Pancreas (tissue), 10 donors: ENCODE results near the gene NR2C2. TPM values are rescaled to one million over a fixed set of nuclear protein-coding genes. Genes with fewer than 3 reads are reported as not detected.

Source experiments
- ATAC-seq, 4 donors: fragments of 200-7000 bp; cut with Tn5 transposase; one replicate each; pipeline versions ENCODE4 v1.8.0 to v1.9.1; 2020; ENCODE audit warnings: mild to moderate bottlenecking in 4 of 4, moderate library complexity in 4 of 4
- DNase-seq, 6 donors: peaks; one replicate each; pipeline ENCODE4 v3.0.0-alpha.2; 2020
- FAIRE-seq: peaks from 2 replicates; lab custom pipeline; 2012; peaks lifted over from hg19 to GRCh38; lab: Jason Lieb, UNC
- H3K27ac ChIP-seq, 4 donors: fragments of 200-600 bp; sonication (generic); 1 replicate in 3 of 4; 2 replicates in 1 of 4; pipeline versions ENCODE4 v1.5.0 to v1.8.0; 2020
- H3K27me3 ChIP-seq, 4 donors: fragments of 200-600 bp; one replicate each; pipeline ENCODE4 v1.8.0; 2021
- H3K36me3 ChIP-seq, 3 donors: fragments of 200-600 bp; sonication (generic) in 1 of 3; one replicate each; pipeline versions ENCODE4 v1.5.0 to v1.8.0; 2020 to 2021
- H3K4me1 ChIP-seq, 3 donors: fragments of 200-600 bp; one replicate each; pipeline ENCODE4 v1.8.0; 2021
- H3K4me3 ChIP-seq, 4 donors: fragments of 200-600 bp; sonication (generic) in 2 of 4; one replicate each; pipeline versions ENCODE4 v1.5.0 to v1.8.0; 2020 to 2021
- H3K9me3 ChIP-seq, 4 donors: fragments of 200-600 bp; one replicate each; pipeline ENCODE4 v1.8.0; 2021
- WGBS, 2 donors: extraction: QIAGEN DNeasy Blood & Tissue Kit; methylation state at CpG; one replicate each; pipeline ENCODE4 v1.1.7; 2013; 5-methylcytosine and 5-hydroxymethylcytosine counted together
- intact Hi-C, 3 donors: fragments of 100-400 bp; cut with DNase I; formaldehyde crosslinking; loops; one replicate each; pipeline versions ENCODE4 v1.11.1 to v1.14.2; 2022
- polyA plus RNA-seq, 2 donors: library from polyadenylated mRNA; stranded (reverse); fragments of 200-250 nt; gene quantifications; one replicate each; pipeline ENCODE4 v1.2.3, GENCODE V29; 2013
- total RNA-seq, 6 donors: library from RNA; stranded (reverse); fragmentation: NEBNext Ultra II Directional in 4 of 6; extraction: Animal tissue kit (Norgen Biotek cat#: 25700) in 4 of 6; gene quantifications; one replicate each; pipeline versions ENCODE4 v1.2.1 to v1.2.4, GENCODE V29; 2021 to 2023
- TF ChIP-seq, protein P1 (sequence below), 4 donors: fragments of 200-600 bp; sonication (generic) in 3 of 4; IDR thresholded peaks; one replicate each; pipeline versions ENCODE4 v1.5.0 to v1.8.0; 2021; ENCODE audit warnings: antibody characterized with exemption in 4 of 4
- donor health status: healthy with polysubstance abuse.
- donor health status: DM: no; HTN: no; CAD: no; lungs with moderate emphysema.
- donor health status: DM: no; HTN: no; CAD: no.
- donor health status: control.
- donor health status: control.
- donor health status: Bipolar disorder and iron deficiency.
- donor health status: DM: yes; HTN: yes; CAD: no.
- donor health status: DM: no; HTN: no; CAD: no.
- donor health status: DM: no; HTN: no; CAD: no.
- donor health status: DM: yes; HTN: yes; CAD: no.

Gene NR2C2
- total and polyA plus RNA-seq, 8 donors: 5.4 to 25.1 (median 14.4) TPM

DNA sequence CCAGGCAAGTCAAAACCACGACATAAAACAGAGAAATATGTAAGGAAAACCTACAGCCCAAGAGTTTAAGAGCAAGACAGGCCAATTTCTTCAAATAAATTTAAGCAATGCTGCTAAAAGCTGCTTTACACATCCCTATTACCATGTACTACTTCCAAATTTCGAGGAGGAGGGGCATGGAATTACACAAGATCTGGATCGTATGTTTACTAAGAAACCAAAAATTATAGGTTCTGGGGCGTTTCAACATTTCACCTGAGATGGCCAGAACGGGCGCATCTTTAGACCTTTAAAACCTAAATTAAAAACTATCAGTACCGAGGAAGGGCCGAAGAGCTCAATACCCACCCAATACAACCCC lies 664 bp upstream of the NR2C2 start:
- peaks cover 0 to 18% (median 3%) of the 10 kb centered on the region in 3 donors for H3K36me3 ChIP-seq
- no peaks in the 10 kb centered on the region for H3K9me3 ChIP-seq
- peak overlapping the region; percentile 92 to 98 (median 96) for H3K27ac ChIP-seq
- TF ChIP-seq, protein P1, sequence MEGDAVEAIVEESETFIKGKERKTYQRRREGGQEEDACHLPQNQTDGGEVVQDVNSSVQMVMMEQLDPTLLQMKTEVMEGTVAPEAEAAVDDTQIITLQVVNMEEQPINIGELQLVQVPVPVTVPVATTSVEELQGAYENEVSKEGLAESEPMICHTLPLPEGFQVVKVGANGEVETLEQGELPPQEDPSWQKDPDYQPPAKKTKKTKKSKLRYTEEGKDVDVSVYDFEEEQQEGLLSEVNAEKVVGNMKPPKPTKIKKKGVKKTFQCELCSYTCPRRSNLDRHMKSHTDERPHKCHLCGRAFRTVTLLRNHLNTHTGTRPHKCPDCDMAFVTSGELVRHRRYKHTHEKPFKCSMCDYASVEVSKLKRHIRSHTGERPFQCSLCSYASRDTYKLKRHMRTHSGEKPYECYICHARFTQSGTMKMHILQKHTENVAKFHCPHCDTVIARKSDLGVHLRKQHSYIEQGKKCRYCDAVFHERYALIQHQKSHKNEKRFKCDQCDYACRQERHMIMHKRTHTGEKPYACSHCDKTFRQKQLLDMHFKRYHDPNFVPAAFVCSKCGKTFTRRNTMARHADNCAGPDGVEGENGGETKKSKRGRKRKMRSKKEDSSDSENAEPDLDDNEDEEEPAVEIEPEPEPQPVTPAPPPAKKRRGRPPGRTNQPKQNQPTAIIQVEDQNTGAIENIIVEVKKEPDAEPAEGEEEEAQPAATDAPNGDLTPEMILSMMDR (IDR thresholded peaks at IDR 0.05): no peak
- no peaks in the 10 kb centered on the region for H3K27me3 ChIP-seq
- 0 to 1% methylated on average over 8 of the region's 8 CpGs for WGBS, 2 donors
- DNase-seq: no peak
- ATAC-seq: no peak
- intact Hi-C loops: no loop called here
- H3K4me1 ChIP-seq: peaks cover 8 to 22% (median 19%) of the 10 kb centered on the region in 3 donors
- peak overlapping the region; percentile 66 to 91 (median 89) for H3K4me3 ChIP-seq
- FAIRE-seq: no peak

DNA sequence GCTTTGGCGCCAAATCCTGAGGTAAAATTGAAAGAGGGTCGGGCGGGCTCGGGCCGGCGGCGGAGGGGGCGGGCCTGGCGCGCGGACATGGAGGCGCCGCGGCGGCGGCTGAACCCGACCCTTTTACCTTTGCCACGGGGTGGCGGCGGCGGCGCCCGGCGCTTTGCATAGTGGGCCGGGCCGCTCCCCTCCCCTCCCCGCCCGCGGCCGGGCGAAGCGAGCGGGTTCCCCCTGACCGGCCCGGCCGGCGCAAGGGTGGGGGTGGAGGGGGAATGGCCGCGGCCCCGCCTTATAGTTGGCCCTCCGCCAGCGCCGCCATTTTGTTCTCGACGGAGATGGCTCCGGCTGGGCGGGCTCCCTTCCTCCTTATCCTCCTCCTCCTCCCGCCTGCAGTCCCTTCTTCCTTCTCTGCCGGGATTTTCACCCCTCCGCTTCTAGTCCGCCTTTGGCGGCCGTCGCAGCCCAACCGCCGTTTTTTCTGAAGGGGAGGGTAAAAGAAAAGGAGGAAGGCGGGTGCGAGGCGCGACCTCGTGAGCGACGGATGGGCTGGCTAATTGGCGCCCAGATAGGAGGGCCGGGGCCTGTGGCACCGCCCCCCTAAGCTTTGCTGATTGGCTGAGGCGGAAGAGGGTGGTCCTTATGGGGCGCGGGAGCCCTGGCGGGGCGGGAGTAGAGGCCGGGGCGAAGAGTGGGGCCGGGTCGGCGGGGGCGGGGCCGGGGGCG lies 664 bp downstream of the NR2C2 start:
- peak; percentile 96 to 99 (median 97) for DNase-seq
- H3K36me3 ChIP-seq: peaks cover 0 to 18% (median 3%) of the 10 kb centered on the region in 3 donors
- TF ChIP-seq, protein P1 (IDR thresholded peaks at IDR 0.05): no peak
- H3K4me3 ChIP-seq: peak overlapping the region; percentile 66 to 91 (median 89)
- 1% methylated on average over 53 to 79 of the region's 79 CpGs for WGBS, 2 donors
- ATAC-seq: peak; percentile 94 to 98 (median 95)
- peak overlapping the region; percentile 92 to 98 (median 96) for H3K27ac ChIP-seq
- H3K4me1 ChIP-seq: peaks cover 8 to 22% (median 19%) of the 10 kb centered on the region in 3 donors
- intact Hi-C loops: no loop called here
- no peaks in the 10 kb centered on the region for H3K27me3 ChIP-seq
- no peaks in the 10 kb centered on the region for H3K9me3 ChIP-seq
- FAIRE-seq: no peak

DNA sequence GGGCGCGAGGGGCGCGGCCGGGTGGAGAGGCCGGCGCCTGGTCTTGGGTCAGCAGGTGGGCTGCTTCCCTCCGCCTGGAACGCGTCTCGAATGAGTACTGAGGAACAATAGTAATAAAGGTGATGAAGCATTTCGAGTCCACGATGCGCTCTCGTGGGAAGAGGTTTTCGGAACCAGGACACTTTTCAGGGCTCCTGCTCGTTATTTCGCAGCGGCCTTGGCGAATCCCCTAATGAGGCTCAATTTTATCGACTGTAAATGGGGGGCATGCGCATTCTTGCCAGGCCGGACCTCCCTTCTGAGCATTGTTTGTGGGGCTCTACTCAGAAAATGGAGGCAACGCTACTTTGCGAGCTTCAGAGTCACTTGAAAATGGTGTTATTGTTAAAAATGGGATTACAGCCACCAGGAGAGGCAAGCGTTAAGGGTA lies 1.2 kb downstream of the NR2C2 start:
- DNase-seq: no peak
- WGBS, 2 donors: 1 to 2% methylated on average over 26 of the region's 26 CpGs
- no peak for FAIRE-seq
- ATAC-seq: no peak
- Histone ChIP-seq H3K36me3 (peaks cover 0 to 18% (median 3%) of the 10 kb centered on the region in 3 donors), H3K4me1 (peaks cover 8 to 22% (median 19%) of the 10 kb centered on the region in 3 donors), H3K27ac (peak overlapping the region in 3 of 4 donors; percentile 93 to 98 (median 98)), H3K27me3 (no peaks in the 10 kb centered on the region), H3K4me3 (peak overlapping the region; percentile 66 to 91 (median 89)), H3K9me3 (no peaks in the 10 kb centered on the region)
- intact Hi-C loops: no loop called here
- TF ChIP-seq, protein P1 (IDR thresholded peaks at IDR 0.05): no peak

DNA sequence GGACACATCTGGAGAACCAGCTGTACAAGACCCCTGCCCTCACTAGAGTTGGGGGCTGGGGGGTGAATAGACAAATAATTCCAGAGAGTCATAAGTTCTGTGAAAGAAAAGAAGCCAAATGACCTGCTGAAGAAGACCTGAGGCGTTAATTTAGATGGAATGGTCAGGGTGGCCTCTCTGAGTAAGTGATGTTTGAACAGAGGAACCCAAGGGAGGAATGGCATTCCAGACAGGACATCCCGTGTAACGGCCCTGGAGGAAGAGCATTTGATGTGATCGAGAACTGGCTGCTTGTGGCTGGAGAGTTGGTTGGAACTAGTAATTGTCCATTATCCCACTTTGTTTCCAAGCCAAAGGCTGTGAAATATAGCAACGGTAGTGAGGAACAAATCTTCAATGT lies 1.7 kb downstream of the NR2C2 start:
- no peak for ATAC-seq
- peaks cover 0 to 15% (median 2%) of the 10 kb centered on the region in 3 donors for H3K36me3 ChIP-seq
- intact Hi-C loops: no loop called here
- 38 to 46% methylated on average over 5 of the region's 5 CpGs for WGBS, 2 donors
- H3K27me3 ChIP-seq: no peaks in the 10 kb centered on the region
- peaks cover 8 to 20% (median 16%) of the 10 kb centered on the region in 3 donors for H3K4me1 ChIP-seq
- no peak for FAIRE-seq
- TF ChIP-seq, protein P1 (IDR thresholded peaks at IDR 0.05): no peak
- H3K4me3 ChIP-seq: peak overlapping the region in 3 of 4 donors; percentile 66 to 91 (median 87)
- H3K27ac ChIP-seq: peak overlapping the region in 3 of 4 donors; percentile 93 to 98 (median 98)
- DNase-seq: no peak
- no peaks in the 10 kb centered on the region for H3K9me3 ChIP-seq

DNA sequence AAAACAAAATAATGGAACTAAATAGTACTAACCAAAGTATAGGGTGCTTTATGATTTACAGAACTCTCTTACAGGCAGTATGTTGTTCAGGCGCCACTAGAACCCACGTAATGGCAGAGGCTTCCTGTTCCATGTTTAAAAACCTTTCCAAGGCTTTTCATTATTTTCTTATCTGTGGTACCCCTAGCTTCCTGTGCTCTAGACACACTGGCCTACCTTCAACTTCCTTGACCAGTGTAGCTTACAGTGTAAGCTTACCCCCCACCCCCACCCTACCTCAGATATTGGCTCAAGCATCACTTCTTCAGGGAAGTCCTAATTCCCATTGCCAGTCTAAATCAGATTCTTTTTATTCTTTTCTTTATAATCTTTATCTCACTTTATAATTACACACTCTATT lies 2.9 kb downstream of the NR2C2 start:
- TF ChIP-seq, protein P1 (IDR thresholded peaks at IDR 0.05): no peak
- Histone ChIP-seq H3K27me3 (no peaks in the 10 kb centered on the region), H3K36me3 (peaks cover 0 to 4% (median 0%) of the 10 kb centered on the region in 3 donors), H3K9me3 (no peaks in the 10 kb centered on the region), H3K4me1 (peaks cover 8 to 18% (median 14%) of the 10 kb centered on the region in 3 donors), H3K4me3 (no peak overlapping the region), H3K27ac (no peak overlapping the region)
- DNase-seq (no peak), FAIRE-seq (no peak), ATAC-seq (no peak)
- 91 to 95% methylated on average over 2 of the region's 2 CpGs for WGBS, 2 donors
- intact Hi-C loops: no loop called here
